ENCODE data around the gene CHD5. TPM values are rescaled to one million over a fixed set of nuclear protein-coding genes. Genes with fewer than 3 reads are reported as not detected.

Gene CHD5
- polyA plus RNA-seq, 1 experiment, result 0.04 TPM

GRCh38 chr1:6087958-6088357 lies 92.2 kb downstream of the CHD5 start:
- POLR2A ChIA-PET, result no interaction called here

GRCh38 chr1:6087377-6087772 lies 92.7 kb downstream of the CHD5 start:
- H3K4me3 ChIP-seq (ENCODE audit: low read depth, low read length), result no peak overlapping the region
- CTCF ChIA-PET, result no interaction called here
- H3K27me3 ChIP-seq (ENCODE audit: control insufficient read depth, insufficient read depth, low read length), result no peaks in the 10 kb centered on the region
- POLR2A ChIA-PET, result no interaction called here
- no peak for TF ChIP-seq CTCF (IDR thresholded peaks at IDR 0.05; ENCODE audit: insufficient read depth, low read depth, low read length)
- no peak for DNase-seq (ENCODE audit: low read depth)
- H3K36me3 ChIP-seq (ENCODE audit: control insufficient read depth, insufficient read depth, low read length), result no peaks in the 10 kb centered on the region

More at GRCh38 chr1:6087958-6088357, 92.2 kb downstream of the CHD5 start:
- no peak for DNase-seq (ENCODE audit: low read depth)
- Histone ChIP-seq H3K36me3 (ENCODE audit: control insufficient read depth, insufficient read depth, low read length) (no peaks in the 10 kb centered on the region), H3K4me3 (ENCODE audit: low read depth, low read length) (no peak overlapping the region), H3K27me3 (ENCODE audit: control insufficient read depth, insufficient read depth, low read length) (no peaks in the 10 kb centered on the region)
- CTCF ChIA-PET, result interaction anchor here (0.7 kb wide), 1 partner anchor 157 kb away, joined by 3 read pairs; no protein-coding TSS in a partner anchor
- no peak for TF ChIP-seq CTCF (IDR thresholded peaks at IDR 0.05; ENCODE audit: insufficient read depth, low read depth, low read length)

- Histone ChIP-seq H3K4me3 (ENCODE audit: low read depth, low read length) (no peak overlapping the region), H3K27me3 (ENCODE audit: control insufficient read depth, insufficient read depth, low read length) (no peaks in the 10 kb centered on the region), H3K36me3 (ENCODE audit: control insufficient read depth, insufficient read depth, low read length) (no peaks in the 10 kb centered on the region)
- DNase-seq (ENCODE audit: low read depth), result no peak
- CTCF ChIA-PET, result interaction anchor here (0.6 kb wide), 1 partner anchor 159 kb away, joined by 3 read pairs; no protein-coding TSS in a partner anchor
- POLR2A ChIA-PET, result no interaction called here
- TF ChIP-seq CTCF (IDR thresholded peaks at IDR 0.05; ENCODE audit: insufficient read depth, low read depth, low read length), result no peak
Observed at GRCh38 chr1:6086762-6087376, 93.3 kb downstream of the CHD5 start.

- no peak for TF ChIP-seq CTCF (IDR thresholded peaks at IDR 0.05; ENCODE audit: insufficient read depth, low read depth, low read length)
- POLR2A ChIA-PET, result no interaction called here
- H3K36me3 ChIP-seq (ENCODE audit: control insufficient read depth, insufficient read depth, low read length), result no peaks in the 10 kb centered on the region
- H3K4me3 ChIP-seq (ENCODE audit: low read depth, low read length), result no peak overlapping the region
- CTCF ChIA-PET, result interaction anchor here (0.6 kb wide), 1 partner anchor 160 kb away, joined by 3 read pairs; no protein-coding TSS in a partner anchor
- no peaks in the 10 kb centered on the region for H3K27me3 ChIP-seq (ENCODE audit: control insufficient read depth, insufficient read depth, low read length)
- no peak for DNase-seq (ENCODE audit: low read depth)
Observed at GRCh38 chr1:6086358-6086757, 93.8 kb downstream of the CHD5 start.

GRCh38 chr1:6085666-6086065 lies 94.5 kb downstream of the CHD5 start:
- POLR2A ChIA-PET, result interaction anchor here (0.7 kb wide), 1 partner anchor 149 kb away, joined by 5 read pairs; no protein-coding TSS in a partner anchor
- CTCF ChIA-PET, result no interaction called here
- Histone ChIP-seq H3K4me3 (ENCODE audit: low read depth, low read length) (no peak overlapping the region), H3K36me3 (ENCODE audit: control insufficient read depth, insufficient read depth, low read length) (no peaks in the 10 kb centered on the region), H3K27me3 (ENCODE audit: control insufficient read depth, insufficient read depth, low read length) (no peaks in the 10 kb centered on the region)
- TF ChIP-seq CTCF (IDR thresholded peaks at IDR 0.05; ENCODE audit: insufficient read depth, low read depth, low read length), result no peak
- DNase-seq (ENCODE audit: low read depth), result no peak
